HG03439 (cell line): ENCODE data around the gene TRNP1.
"Not testable (repeated sequence)": the region's sequence is repeated elsewhere in the genome, so short reads cannot be mapped to it uniquely, and the experiment has no call there.

Experiments used
- ATAC-seq: cut with Tn5 transposase; IDR thresholded peaks from one replicate; pipeline ENCODE4 v1.9.1; 2021; ENCODE audit warnings: mild to moderate bottlenecking, moderate library complexity; ENCODE audit not compliant: unreplicated experiment

Gene TRNP1

GRCh38 chr1:26993237-26994019, at the start of gene TRNP1:
TRNP1 (plus strand) TSS chr1:26993692; CDS start chr1:26993787, 95 bp downstream.
- no peak for ATAC-seq

- no peak for ATAC-seq
Measured at GRCh38 chr1:26945138-26945537, 48.4 kb upstream of the TRNP1 start.

GRCh38 chr1:26945728-26946127, 47.8 kb upstream of the TRNP1 start:
- no peak for ATAC-seq

DNA sequence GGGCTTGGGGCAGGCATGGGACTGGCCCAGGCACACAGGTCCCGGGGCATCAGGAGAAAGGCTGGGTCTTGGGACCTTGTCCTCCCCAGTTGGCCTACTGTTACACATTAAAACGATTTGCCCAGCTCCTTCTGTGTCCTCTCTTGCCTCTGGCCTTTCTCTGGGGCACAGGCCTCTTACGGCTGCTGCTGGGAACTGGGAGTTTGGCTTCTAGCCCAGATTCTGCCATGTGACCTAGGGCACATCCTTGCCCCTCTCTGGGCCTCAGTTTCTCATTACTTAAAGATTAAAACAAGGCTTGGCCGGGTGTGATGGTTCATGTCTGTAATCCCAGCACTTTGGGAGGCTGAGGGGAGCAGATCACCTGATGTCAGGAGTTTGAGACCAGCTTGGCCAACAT, 47.2 kb upstream of the TRNP1 start:
- ATAC-seq, result no peak

DNA sequence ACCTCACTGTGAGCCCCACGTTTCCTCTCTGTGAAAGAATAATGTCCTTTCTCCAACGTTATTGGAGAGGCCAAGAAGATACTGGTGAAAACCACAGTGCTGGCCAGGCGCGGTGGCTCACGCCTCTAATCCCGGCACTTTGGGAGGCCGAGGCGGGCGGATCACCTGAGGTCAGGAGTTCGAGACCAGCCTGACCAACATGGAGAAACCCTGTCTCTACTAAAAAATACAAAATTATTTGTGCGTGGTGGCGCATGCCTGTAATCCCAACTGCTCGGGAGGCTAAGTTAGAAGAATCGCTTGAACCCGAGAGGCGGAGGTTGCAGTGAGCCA, 44.8 kb upstream of the TRNP1 start:
- ATAC-seq, result not testable (repeated sequence)

GRCh38 chr1:26949266-26949925, 44.1 kb upstream of the TRNP1 start:
- ATAC-seq, result no peak

GRCh38 chr1:26949926-26950319, 43.6 kb upstream of the TRNP1 start:
- ATAC-seq, result no peak

DNA sequence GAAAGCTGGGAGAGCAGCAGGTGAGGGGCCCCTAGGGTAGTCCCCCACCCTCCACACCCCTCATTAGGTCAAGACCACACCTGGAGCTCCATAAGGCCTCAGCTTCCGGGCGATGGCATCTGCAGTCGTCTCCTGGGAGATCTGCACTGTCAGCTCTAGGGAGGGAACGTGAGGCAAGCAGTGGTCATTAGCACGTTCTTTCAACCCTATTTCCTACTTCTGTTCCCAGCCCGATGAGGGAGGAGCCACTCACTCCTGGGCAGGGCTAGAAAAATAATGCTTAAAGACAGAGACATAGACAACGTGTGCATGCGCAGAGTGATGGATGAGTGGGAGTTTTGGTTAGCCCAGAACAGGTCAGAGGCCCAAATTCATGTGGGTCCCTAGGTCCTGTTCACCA, 42.9 kb upstream of the TRNP1 start:
- ATAC-seq, result no peak

DNA sequence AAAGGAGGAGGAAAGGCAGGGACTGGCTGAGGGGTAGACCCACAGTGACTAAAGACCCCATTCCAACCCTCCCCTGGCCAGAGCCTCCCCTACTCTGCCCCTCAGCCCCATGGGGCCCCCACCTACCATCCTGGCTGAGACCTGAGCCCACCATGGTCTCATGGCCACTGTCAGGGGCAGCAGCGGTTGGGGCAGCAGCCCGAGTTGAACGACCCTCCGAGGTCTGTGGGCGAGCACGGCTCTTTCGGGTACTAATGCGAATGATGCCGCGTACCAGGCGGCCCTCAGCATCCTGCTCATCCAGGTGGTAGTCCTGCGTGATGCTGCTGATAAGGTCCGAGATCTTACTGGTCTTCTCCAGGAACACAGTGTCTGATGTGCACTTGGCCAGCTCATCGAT, 42.3 kb upstream of the TRNP1 start:
- ATAC-seq, result no peak

DNA sequence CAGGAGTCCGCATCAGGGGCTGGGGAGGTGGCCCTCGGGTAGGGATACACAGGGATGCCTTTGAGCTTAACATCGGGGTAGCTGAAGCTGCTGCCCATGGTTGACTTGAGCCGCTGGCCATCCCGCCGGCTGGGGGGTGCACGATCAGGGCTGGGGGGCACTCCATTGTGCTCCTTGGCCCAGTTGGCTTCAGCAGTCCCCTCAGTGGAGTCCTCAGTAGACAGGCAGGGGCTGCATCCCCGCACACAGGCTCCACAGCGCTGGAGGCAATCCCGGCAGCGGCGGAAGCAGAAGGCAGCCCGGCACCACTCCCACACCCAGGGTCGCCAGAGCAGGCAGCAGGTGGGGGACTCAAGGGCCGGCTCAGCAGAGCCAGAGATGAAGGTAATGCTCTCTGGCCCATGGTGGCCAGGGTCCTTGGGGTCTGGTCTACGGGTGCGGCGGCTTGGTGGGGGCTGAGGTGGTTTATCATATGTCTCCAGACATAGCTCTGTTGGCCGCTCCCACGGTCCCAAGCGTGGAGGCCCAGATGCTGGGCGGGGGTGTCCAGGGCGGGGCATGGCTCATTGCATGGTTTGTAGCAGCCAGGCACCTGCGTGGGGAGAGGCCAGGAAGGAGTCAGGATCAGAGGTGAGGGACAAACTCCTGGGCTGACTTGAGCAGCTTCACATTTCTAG, 41.5 kb upstream of the TRNP1 start:
- ATAC-seq, result no peak

DNA sequence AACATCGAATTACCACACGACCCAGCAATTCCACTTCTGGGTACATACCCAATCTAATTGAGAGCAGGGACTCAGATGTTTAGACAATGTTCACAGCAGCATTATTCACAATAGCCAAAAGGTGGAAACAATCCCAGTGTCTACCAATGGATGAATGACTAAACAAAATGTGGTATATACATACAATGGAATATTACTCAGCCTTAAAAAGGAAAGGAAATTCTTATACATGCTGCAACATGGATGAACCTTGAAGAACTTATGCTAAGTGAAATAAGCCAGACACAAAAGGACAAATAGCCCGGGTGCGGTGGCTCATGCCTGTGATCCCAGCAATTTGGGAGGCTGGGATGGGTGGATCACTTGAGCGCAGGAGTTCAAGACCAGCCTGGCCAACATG, 40.1 kb upstream of the TRNP1 start:
- no peak for ATAC-seq

- ATAC-seq, result no peak
Measured at GRCh38 chr1:26956321-26956720, 37.2 kb upstream of the TRNP1 start.

DNA sequence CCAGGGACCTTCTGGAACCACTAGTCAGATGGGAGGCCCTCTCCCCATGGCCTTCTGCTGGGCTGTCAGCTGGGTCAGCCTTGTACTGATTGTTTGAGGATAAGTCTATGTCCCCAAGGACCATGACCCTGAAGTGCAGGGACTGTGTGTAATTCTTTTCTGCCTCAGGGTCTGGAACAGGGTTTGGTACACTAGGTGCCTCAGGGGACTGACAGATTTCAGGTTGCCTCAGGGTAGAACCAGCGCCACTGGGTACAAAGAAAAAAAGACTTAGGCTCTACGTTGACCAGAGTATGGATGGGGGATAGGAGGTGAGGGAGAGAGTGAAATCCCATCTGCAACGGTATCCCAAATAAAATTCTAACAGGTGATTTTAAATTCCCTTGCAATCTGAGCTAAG, 36.2 kb upstream of the TRNP1 start:
- ATAC-seq, result no peak

GRCh38 chr1:26959270-26959669, 34.2 kb upstream of the TRNP1 start:
- ATAC-seq, result no peak

DNA sequence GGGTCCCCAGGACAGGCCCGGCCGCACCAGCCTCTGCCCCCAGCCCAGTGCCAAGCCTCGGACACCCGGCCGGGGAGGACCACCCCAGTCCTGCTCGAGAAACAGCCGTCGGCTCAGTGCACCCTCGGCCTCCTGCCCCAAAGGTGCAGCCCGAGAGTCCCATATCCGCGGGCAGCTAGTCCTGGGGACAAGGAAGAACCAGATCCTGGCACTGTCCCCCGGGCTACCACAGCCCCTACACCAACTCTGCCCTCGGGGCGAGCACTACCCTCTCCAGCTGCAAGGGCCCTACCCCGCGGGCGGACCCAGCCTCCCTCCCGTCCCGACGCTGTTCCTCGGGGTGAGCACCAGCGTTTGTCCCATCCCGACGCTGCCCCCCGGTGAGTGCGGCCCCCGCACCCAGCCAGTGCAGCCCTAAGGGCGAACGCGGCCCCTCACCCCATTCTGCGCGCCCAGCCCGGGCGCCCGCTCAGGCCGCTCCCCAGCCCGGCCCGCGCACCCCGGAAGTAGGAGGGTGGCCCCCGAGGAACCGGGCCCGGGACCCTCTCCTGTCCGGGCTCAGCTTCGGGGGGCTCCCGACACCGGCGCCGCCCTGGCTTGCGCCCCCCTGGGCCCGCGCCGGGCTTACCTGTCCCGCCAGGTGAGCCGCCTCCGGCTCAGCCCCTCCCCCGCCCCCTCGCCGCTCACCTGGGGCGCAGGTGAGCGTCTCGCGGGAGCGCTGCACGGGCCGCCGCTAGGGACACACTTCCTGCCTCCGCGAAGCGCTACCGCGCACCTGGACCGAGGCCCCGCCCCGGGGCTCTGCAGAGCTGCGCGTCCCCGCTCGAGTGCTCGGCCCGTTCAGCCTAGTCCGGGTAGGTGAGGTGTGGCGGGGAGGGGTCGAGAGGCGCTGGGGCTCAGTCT, 33.5 kb upstream of the TRNP1 start, which contains the start of gene KDF1:
Gene KDF1, minus strand, starts transcription at position 747 of the 903 bp plus-strand sequence. CDS start 8,088 bp downstream, outside the sequence.
- ATAC-seq, result no peak

DNA sequence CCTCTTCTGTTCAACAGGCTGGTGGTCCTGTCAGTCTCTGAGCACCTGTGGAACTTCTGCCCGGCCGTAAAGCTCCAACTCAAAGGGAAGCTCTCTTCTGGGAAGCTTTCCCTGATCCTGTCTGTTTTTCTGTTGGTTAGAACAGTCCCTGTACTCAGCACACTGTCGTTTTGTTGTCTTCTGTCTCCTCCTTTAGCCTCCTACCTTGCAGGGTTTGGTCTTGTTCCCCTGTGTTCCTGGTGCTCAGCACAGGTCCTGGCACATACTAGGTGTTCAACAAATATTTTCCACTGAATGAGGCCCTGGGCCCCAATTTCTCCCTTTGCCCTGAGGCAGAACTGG, 32.9 kb upstream of the TRNP1 start:
- no peak for ATAC-seq

- no peak for ATAC-seq
Measured at GRCh38 chr1:26961826-26962225, 31.7 kb upstream of the TRNP1 start.

- no peak for ATAC-seq
Measured at GRCh38 chr1:26965213-26965612, 28.3 kb upstream of the TRNP1 start.

GRCh38 chr1:26965628-26966027, 27.9 kb upstream of the TRNP1 start:
- no peak for ATAC-seq

DNA sequence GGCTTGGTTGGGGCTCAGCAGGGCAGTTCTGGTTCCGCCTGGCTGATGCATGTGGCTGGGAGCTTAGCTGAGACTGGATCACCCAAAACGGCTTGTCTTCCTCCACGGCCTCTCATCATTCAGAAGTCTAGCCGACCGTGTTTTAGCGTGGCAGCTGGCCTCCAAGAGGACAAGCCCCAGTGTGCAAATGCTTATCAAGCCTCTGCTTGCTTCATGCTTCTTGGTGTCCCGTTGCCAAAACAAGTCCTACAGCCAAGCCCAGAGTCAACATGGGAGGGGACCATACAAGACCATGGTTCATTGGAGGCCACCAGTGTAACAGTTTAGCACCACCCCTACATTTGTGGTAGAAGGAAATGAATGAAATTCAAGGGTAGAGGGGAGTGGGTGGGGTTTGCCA, 22.7 kb upstream of the TRNP1 start:
- no peak for ATAC-seq

DNA sequence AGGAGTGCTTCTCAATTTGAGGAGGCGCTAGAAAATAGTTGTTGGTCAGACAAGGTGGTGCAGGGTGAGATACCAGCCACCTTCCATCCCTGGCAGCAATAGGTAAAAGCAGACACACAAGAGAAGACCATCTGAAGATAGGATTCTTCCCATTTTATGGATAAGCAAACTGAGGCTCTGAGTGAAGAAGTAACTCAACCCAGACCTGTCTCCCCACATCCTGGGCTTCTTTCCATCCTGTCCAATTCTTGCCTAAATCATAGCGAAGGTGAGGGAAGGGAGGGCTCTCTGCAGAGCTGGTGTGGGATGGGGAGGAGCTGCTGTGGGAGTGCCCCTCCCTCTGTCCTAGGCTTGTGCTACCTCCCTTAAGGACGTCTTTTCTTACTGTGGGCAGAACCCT, 21.9 kb upstream of the TRNP1 start:
- no peak for ATAC-seq
